ENCODE measurements around the gene PRKCH. TPM values are rescaled to one million over a fixed set of nuclear protein-coding genes. Genes with fewer than 3 reads are reported as not detected.

Gene PRKCH
- polyA plus RNA-seq, 1 donor from 2014 or later, result 2.0 TPM

DNA sequence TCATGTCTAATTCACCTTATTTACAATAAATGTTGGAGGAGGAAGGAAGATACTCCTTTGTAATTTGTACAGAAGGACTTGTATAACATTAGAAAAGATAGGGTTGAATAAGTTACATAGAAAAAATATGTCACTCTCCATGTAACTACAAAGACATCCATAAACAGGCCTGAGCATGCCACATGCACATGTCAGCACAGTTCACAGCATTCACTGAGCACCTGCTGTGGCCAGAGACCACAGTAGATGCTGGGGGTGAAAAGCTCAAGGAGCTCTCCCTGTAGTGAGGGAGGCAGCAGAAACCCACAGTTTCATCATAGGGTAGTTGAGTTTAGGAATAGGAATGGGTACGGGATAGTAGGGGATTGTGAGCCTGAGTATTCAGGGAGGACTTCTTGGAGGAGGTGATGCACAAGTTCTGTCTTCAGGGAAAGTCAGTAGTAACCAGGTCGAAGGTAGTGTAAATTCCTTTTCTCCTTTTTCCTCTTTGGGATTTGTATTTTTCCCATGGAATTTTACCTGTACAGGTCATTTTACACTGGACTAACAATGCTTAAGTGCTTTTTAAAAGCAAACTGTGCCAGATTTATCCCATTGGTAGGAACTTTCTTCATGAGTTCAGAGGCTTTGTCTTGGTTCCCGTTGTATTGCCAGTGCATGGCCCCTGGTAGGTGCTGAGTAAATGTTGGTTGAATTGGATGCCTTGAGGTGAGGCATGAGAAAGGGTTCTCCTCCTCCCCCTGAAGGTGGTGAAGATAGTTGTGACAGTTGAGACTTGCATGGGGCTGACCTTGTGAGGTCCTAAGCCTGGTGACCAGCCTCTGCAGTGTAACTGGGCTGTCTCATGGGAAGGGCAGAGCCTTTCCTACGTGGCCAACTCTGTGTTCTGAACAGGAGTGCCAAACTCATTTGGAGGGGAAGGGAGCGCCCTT, 20.2 kb downstream of the PRKCH start:
- no peak for TF ChIP-seq POLR2AphosphoS5 (IDR thresholded peaks at IDR 0.05)
- TF ChIP-seq, protein P1, sequence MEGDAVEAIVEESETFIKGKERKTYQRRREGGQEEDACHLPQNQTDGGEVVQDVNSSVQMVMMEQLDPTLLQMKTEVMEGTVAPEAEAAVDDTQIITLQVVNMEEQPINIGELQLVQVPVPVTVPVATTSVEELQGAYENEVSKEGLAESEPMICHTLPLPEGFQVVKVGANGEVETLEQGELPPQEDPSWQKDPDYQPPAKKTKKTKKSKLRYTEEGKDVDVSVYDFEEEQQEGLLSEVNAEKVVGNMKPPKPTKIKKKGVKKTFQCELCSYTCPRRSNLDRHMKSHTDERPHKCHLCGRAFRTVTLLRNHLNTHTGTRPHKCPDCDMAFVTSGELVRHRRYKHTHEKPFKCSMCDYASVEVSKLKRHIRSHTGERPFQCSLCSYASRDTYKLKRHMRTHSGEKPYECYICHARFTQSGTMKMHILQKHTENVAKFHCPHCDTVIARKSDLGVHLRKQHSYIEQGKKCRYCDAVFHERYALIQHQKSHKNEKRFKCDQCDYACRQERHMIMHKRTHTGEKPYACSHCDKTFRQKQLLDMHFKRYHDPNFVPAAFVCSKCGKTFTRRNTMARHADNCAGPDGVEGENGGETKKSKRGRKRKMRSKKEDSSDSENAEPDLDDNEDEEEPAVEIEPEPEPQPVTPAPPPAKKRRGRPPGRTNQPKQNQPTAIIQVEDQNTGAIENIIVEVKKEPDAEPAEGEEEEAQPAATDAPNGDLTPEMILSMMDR (IDR thresholded peaks at IDR 0.05; ENCODE audit: poor library complexity, severe bottlenecking), result no peak
- TF ChIP-seq EZH2 (IDR thresholded peaks at IDR 0.05; ENCODE audit: borderline replicate concordance, insufficient read depth, low read length, poor library complexity, severe bottlenecking), result no peak
- TF ChIP-seq MXI1 (conservative IDR thresholded peaks at IDR 0.05; ENCODE audit: poor library complexity, severe bottlenecking), result no peak
- no peak for TF ChIP-seq SMC3 (conservative IDR thresholded peaks at IDR 0.05; ENCODE audit: poor library complexity)
- TF ChIP-seq REST (IDR thresholded peaks at IDR 0.05; ENCODE audit: borderline replicate concordance), result no peak
- no peak for TF ChIP-seq RAD21 (conservative IDR thresholded peaks at IDR 0.05)
- TF ChIP-seq TAF1 (IDR thresholded peaks at IDR 0.05; ENCODE audit: low read depth), result no peak
- no peak for TF ChIP-seq EP300 (conservative IDR thresholded peaks at IDR 0.05; ENCODE audit: poor library complexity, severe bottlenecking)
- no peak overlapping the region for H3K9ac ChIP-seq (ENCODE audit: low read length)
- H3K4me2 ChIP-seq (ENCODE audit: low read length), result no peak overlapping the region
- no peak overlapping the region for H3K27ac ChIP-seq (ENCODE audit: low read length)
- H3K9me2 ChIP-seq (ENCODE audit: insufficient read depth, low read length), result no peaks in the 10 kb centered on the region
- no peaks in the 10 kb centered on the region for H3K36me3 ChIP-seq (ENCODE audit: insufficient read depth, low read length)
- H3K79me2 ChIP-seq (replicated peaks; ENCODE audit: insufficient read depth, low read length), result no peaks in the 10 kb centered on the region
- no peak overlapping the region for H2AFZ ChIP-seq (ENCODE audit: low read depth, low read length)
- no peaks in the 10 kb centered on the region for H4K20me1 ChIP-seq (ENCODE audit: insufficient read depth)
- H3K9me3 ChIP-seq (ENCODE audit: low read length), result no peaks in the 10 kb centered on the region
- no peaks in the 10 kb centered on the region for H3K27me3 ChIP-seq (ENCODE audit: insufficient read depth, low read depth, low read length)
- no peak overlapping the region for H3K4me3 ChIP-seq (ENCODE audit: low read length)
- no peaks in the 10 kb centered on the region for H3F3A ChIP-seq (ENCODE audit: insufficient read depth, low read length, poor library complexity, severe bottlenecking)

GRCh38 chr14:61342486-61342885, 21.1 kb downstream of the PRKCH start:
- Histone ChIP-seq H3K4me2 (ENCODE audit: low read length) (no peak overlapping the region), H3K4me3 (ENCODE audit: low read length) (no peak overlapping the region), H3K27me3 (ENCODE audit: insufficient read depth, low read depth, low read length) (no peaks in the 10 kb centered on the region), H3K36me3 (ENCODE audit: insufficient read depth, low read length) (no peaks in the 10 kb centered on the region), H3K9ac (ENCODE audit: low read length) (no peak overlapping the region), H3K79me2 (replicated peaks; ENCODE audit: insufficient read depth, low read length) (no peaks in the 10 kb centered on the region), H4K20me1 (ENCODE audit: insufficient read depth) (no peaks in the 10 kb centered on the region), H3K9me3 (ENCODE audit: low read length) (no peaks in the 10 kb centered on the region), H3K27ac (ENCODE audit: low read length) (no peak overlapping the region), H2AFZ (ENCODE audit: low read depth, low read length) (no peak overlapping the region), H3K9me2 (ENCODE audit: insufficient read depth, low read length) (no peaks in the 10 kb centered on the region), H3F3A (ENCODE audit: insufficient read depth, low read length, poor library complexity, severe bottlenecking) (no peaks in the 10 kb centered on the region)
- TF ChIP-seq SMC3 (conservative IDR thresholded peaks at IDR 0.05; ENCODE audit: poor library complexity), result no peak
- no peak for TF ChIP-seq RAD21 (conservative IDR thresholded peaks at IDR 0.05)
- TF ChIP-seq EZH2 (IDR thresholded peaks at IDR 0.05; ENCODE audit: borderline replicate concordance, insufficient read depth, low read length, poor library complexity, severe bottlenecking), result no peak
